HepG2 (cell line): ENCODE measurements around the gene TMEM198. TPM values are rescaled to one million over a fixed set of nuclear protein-coding genes. Genes with fewer than 3 reads are reported as not detected.

ENCODE experiments used
- ARHGAP35 ChIP-seq: sonication (generic); formaldehyde crosslinking; IDR thresholded peaks from 2 replicates; pipeline ENCODE4 v1.9.0; 2022; ENCODE audit warnings: mild to moderate bottlenecking, inconsistent platforms, moderate library complexity, missing genetic modification reagents, borderline replicate concordance
- BCL6 ChIP-seq: IDR thresholded peaks from 2 replicates; pipeline ENCODE4 v1.6.1; 2016; ENCODE audit warnings: missing genetic modification reagents, missing compliant biosample characterization
- CHCHD3 ChIP-seq: sonication (generic); formaldehyde crosslinking; IDR thresholded peaks from 2 replicates; pipeline ENCODE4 v1.8.0; 2022; ENCODE audit warnings: mild to moderate bottlenecking, missing genetic modification reagents, moderate library complexity
- FOXK2 ChIP-seq: fragments of 450-650 bp; IDR thresholded peaks from 2 replicates; pipeline ENCODE4 v1.6.1; 2016
- GLI4 ChIP-seq: sonication (generic); formaldehyde crosslinking; IDR thresholded peaks from 2 replicates; pipeline ENCODE4 v1.5.1; 2020; ENCODE audit warnings: missing genetic modification reagents, mild to moderate bottlenecking, moderate library complexity, borderline replicate concordance
- HOXD1 ChIP-seq: sonication (generic); formaldehyde crosslinking; IDR thresholded peaks from 2 replicates; pipeline ENCODE4 v1.5.0; 2020; ENCODE audit warnings: missing genetic modification reagents
- MED13 ChIP-seq: sonication (generic); formaldehyde crosslinking; IDR thresholded peaks from 2 replicates; pipeline ENCODE4 v1.5.0; 2020; ENCODE audit warnings: missing genetic modification reagents
- NFRKB ChIP-seq: fragments of 450-650 bp; IDR thresholded peaks from 2 replicates; pipeline ENCODE4 v1.6.1; 2017
- RBFOX2 ChIP-seq: fragments of 200-400 bp; formaldehyde crosslinking; IDR thresholded peaks from 2 replicates; pipeline ENCODE4 v1.6.1; 2017; ENCODE audit warnings: low read depth, mild to moderate bottlenecking, low read length
- RERE ChIP-seq: IDR thresholded peaks from 2 replicates; pipeline ENCODE4 v1.6.1; 2016; ENCODE audit warnings: low read depth, missing genetic modification reagents, missing compliant biosample characterization
- SIX1 ChIP-seq: sonication (generic); formaldehyde crosslinking; IDR thresholded peaks from 2 replicates; pipeline ENCODE4 v1.4.0; 2020; ENCODE audit warnings: missing genetic modification reagents, borderline replicate concordance
- SOX13 ChIP-seq, 3 experiments: fragments of 450-650 bp in 1 of 3; sonication (generic) in 1 of 3; formaldehyde crosslinking in 1 of 3; IDR thresholded peaks in 2 of 3; conservative IDR thresholded peaks in 1 of 3; 2 replicates each; pipeline versions ENCODE4 v1.5.0 to v1.6.1; 2016 to 2020; ENCODE audit warnings: antibody characterized with exemption in 1 of 3, mild to moderate bottlenecking in 1 of 3, missing compliant biosample characterization in 1 of 3, missing genetic modification reagents in 1 of 3, moderate library complexity in 1 of 3
- ZBED4 ChIP-seq: sonication (generic); formaldehyde crosslinking; IDR thresholded peaks from 2 replicates; pipeline ENCODE4 v1.4.0; 2020; ENCODE audit warnings: missing genetic modification reagents, borderline replicate concordance
- ZMYM4 ChIP-seq: sonication (generic); formaldehyde crosslinking; IDR thresholded peaks from 2 replicates; pipeline ENCODE4 v1.8.1; 2023; ENCODE audit warnings: mild to moderate bottlenecking, missing genetic modification reagents
- ZNF17 ChIP-seq: sonication (generic); formaldehyde crosslinking; IDR thresholded peaks from 2 replicates; pipeline ENCODE4 v1.5.0; 2020; ENCODE audit warnings: mild to moderate bottlenecking, missing genetic modification reagents
- ZNF569 ChIP-seq: sonication (generic); formaldehyde crosslinking; IDR thresholded peaks from 2 replicates; pipeline ENCODE4 v1.5.0; 2020; ENCODE audit warnings: mild to moderate bottlenecking, missing genetic modification reagents, moderate library complexity, borderline replicate concordance
- ZNF772 ChIP-seq: sonication (generic); formaldehyde crosslinking; IDR thresholded peaks from 2 replicates; pipeline ENCODE4 v1.5.0; 2020; ENCODE audit warnings: mild to moderate bottlenecking, missing genetic modification reagents
- ZSCAN25 ChIP-seq: sonication (generic); formaldehyde crosslinking; IDR thresholded peaks from 2 replicates; pipeline ENCODE4 v1.8.0; 2022; ENCODE audit warnings: mild to moderate bottlenecking, missing genetic modification reagents
- polyA plus RNA-seq, 8 experiments: library from polyadenylated mRNA; depleted of rRNA in 3 of 8; stranded (reverse) in 7 of 8; unstranded in 1 of 8; fragments of >200 nt; fragmentation: Illumina TruSeq in 4 of 8; extraction: Trizol in 4 of 8; gene quantifications; 2 replicates each; pipeline versions ENCODE4 v1.2.1 to v1.2.3, GENCODE V29; 2011 to 2016; ENCODE audit warnings: low read depth in 4 of 8, missing spikeins in 1 of 8, mixed read lengths in 1 of 8; ENCODE audit not compliant: insufficient read depth in 1 of 8
- total RNA-seq, 5 experiments: library from RNA; depleted of rRNA; stranded (reverse); fragments of >200 nt; fragmentation: Illumina TruSeq; extraction: Trizol; gene quantifications; 2 replicates each; pipeline ENCODE4 v1.2.3, GENCODE V29; 2016; ENCODE audit warnings: low read depth in 1 of 5

The TMEM198 gene
- total and polyA plus RNA-seq, 2 of the 13 experiments (the other 11 are each of a cell fraction or from before 2014, with no cell fraction given) = 17.3 to 23.5 TPM

- TF ChIP-seq ARHGAP35 (CRISPR knock-in tag) (peak; percentile 86; the same call in 1 of the 2 replicates), NFRKB (no peak), GLI4 (CRISPR knock-in tag) (0 out of 2 replicates have a peak, but pooled peaks have one; percentile 80), BCL6 (CRISPR knock-in tag) (no peak), RERE (CRISPR knock-in tag) (no peak), FOXK2 (no peak), ZNF569 (CRISPR knock-in tag) (no peak), ZSCAN25 (CRISPR knock-in tag) (0 out of 2 replicates have a peak, but pooled peaks have one; percentile 3), SIX1 (CRISPR knock-in tag) (no peak), ZMYM4 (CRISPR knock-in tag) (no peak), HOXD1 (0 out of 2 replicates have a peak, but pooled peaks have one; percentile 58), ZBED4 (CRISPR knock-in tag) (peak; percentile 61; the same call in 1 of the 2 replicates), ZNF772 (CRISPR knock-in tag) (no peak), CHCHD3 (CRISPR knock-in tag) (peak; percentile 62; the same call in 1 of the 2 replicates), ZNF17 (CRISPR knock-in tag) (no peak), RBFOX2 (no peak), SOX13 (IDR thresholded peaks at IDR 0.05) (no peak), SOX13 (CRISPR knock-in tag; conservative IDR thresholded peaks at IDR 0.05 in 1 of 2, IDR thresholded peaks at IDR 0.05 in 1 of 2) (peak in 1 of 2 experiments; percentile 28; a peak in 1 of 4 replicates), MED13 (no peak)
Measured at GRCh38 chr2:219542931-219543595, 765 bp upstream of the TMEM198 start (continued).
